ENCODE data around the gene ZC3H4. TPM values are rescaled to one million over a fixed set of nuclear protein-coding genes. Genes with fewer than 3 reads are reported as not detected.

The ZC3H4 gene
- total and polyA plus RNA-seq, 10 of the 15 experiments (the other 5 are each of a cell fraction or from before 2014, with no cell fraction given): 5.1 to 86.3 (median 15.5) TPM

DNA sequence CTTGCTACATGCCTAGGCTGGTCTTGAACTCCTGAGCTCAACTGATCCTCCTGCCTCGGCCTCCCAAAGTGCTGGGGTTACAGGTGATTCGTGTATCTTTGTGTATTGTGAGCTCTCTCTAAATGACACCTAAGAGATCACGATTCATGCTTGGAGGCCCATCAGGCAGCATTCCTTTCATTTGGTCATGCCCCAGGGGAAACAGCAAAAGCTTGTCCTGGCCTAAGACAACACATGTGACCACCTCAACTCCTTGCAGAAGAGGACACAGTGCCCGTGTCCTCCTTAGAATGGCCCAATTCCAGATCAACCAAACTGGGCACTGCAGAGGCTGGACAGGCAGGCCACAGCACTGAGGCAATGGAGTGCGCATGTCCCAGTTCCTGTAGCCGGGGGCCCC is 32.5 kb downstream of the ZC3H4 start:
- H3K9ac ChIP-seq (ENCODE audit: control insufficient read depth, insufficient read depth, low read length): no peak overlapping the region

More for the DNA sequence above, 32.5 kb downstream of the ZC3H4 start:
- no peaks in the 10 kb centered on the region for H3K27me3 ChIP-seq (replicated peaks in 1 of 2; ENCODE audit: control insufficient read depth in 2 of 2, insufficient read depth in 2 of 2, low read length in 1 of 2)
- no peaks in the 10 kb centered on the region for H3K79me2 ChIP-seq (ENCODE audit: control insufficient read depth, insufficient read depth, low read length)
- ATAC-seq: no peak
- no peaks in the 10 kb centered on the region for H3K4me1 ChIP-seq (ENCODE audit: control insufficient read depth, insufficient read depth, low read length)
- TSS peak; percentile 26 for BruUV-seq (replicated peaks)
- SMC1A ChIA-PET (ENCODE audit: uncharacterized antibody, unreplicated experiment): interaction anchor here (0.7 to 3.9 kb wide), 5 partner anchors 22 to 47 kb away, joined by 3 to 28 read pairs (median 3); no protein-coding TSS in a partner anchor
- no peak overlapping the region for H3K4me2 ChIP-seq (ENCODE audit: control insufficient read depth, insufficient read depth)
- in situ Hi-C loops (cut with MboI) (no loop called here), intact Hi-C loops (cut with micrococcal nuclease; ENCODE audit: unreplicated experiment) (no loop called here)
- H4K20me1 ChIP-seq (ENCODE audit: control insufficient read depth, insufficient read depth): no peaks in the 10 kb centered on the region
- H2AFZ ChIP-seq (ENCODE audit: control insufficient read depth, low read depth, low read length): no peak overlapping the region
- CTCF ChIA-PET: interaction anchor here (0.8 to 6.0 kb wide), 9 partner anchors 11 to 163 kb away, joined by 3 to 77 read pairs (median 8); no protein-coding TSS in a partner anchor
- no peak for FAIRE-seq
- H3K9me3 ChIP-seq (replicated peaks; ENCODE audit: control insufficient read depth, insufficient read depth, low read length): no peaks in the 10 kb centered on the region
- no peak overlapping the region for H3K27ac ChIP-seq (ENCODE audit: control insufficient read depth, insufficient read depth)
- WGBS (ENCODE audit: insufficient coverage, insufficient replicate concordance, low lambda C conversion rate, missing lambda C conversion rate): 73% methylated on average over 6 of the region's 6 CpGs
- TF ChIP-seq CEBPB (IDR thresholded peaks at IDR 0.05; ENCODE audit: borderline replicate concordance in 1 of 2, low read depth in 2 of 2, low read length in 2 of 2) (no peak), CBFB (IDR thresholded peaks at IDR 0.05; ENCODE audit: low read depth) (no peak), SRF (IDR thresholded peaks at IDR 0.05; ENCODE audit: low read depth in 2 of 2, low read length in 2 of 2) (no peak), KLF5 (IDR thresholded peaks at IDR 0.05; ENCODE audit: partially characterized antibody) (no peak), SUPT20H (IDR thresholded peaks at IDR 0.05; ENCODE audit: borderline replicate concordance, control insufficient read depth, low read depth, low read length) (no peak), WRNIP1 (IDR thresholded peaks at IDR 0.05; ENCODE audit: borderline replicate concordance, low read depth, low read length) (no peak)
- TF ChIP-seq, protein P1, sequence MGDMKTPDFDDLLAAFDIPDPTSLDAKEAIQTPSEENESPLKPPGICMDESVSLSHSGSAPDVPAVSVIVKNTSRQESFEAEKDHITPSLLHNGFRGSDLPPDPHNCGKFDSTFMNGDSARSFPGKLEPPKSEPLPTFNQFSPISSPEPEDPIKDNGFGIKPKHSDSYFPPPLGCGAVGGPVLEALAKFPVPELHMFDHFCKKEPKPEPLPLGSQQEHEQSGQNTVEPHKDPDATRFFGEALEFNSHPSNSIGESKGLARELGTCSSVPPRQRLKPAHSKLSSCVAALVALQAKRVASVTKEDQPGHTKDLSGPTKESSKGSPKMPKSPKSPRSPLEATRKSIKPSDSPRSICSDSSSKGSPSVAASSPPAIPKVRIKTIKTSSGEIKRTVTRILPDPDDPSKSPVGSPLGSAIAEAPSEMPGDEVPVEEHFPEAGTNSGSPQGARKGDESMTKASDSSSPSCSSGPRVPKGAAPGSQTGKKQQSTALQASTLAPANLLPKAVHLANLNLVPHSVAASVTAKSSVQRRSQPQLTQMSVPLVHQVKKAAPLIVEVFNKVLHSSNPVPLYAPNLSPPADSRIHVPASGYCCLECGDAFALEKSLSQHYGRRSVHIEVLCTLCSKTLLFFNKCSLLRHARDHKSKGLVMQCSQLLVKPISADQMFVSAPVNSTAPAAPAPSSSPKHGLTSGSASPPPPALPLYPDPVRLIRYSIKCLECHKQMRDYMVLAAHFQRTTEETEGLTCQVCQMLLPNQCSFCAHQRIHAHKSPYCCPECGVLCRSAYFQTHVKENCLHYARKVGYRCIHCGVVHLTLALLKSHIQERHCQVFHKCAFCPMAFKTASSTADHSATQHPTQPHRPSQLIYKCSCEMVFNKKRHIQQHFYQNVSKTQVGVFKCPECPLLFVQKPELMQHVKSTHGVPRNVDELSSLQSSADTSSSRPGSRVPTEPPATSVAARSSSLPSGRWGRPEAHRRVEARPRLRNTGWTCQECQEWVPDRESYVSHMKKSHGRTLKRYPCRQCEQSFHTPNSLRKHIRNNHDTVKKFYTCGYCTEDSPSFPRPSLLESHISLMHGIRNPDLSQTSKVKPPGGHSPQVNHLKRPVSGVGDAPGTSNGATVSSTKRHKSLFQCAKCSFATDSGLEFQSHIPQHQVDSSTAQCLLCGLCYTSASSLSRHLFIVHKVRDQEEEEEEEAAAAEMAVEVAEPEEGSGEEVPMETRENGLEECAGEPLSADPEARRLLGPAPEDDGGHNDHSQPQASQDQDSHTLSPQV (IDR thresholded peaks at IDR 0.05): no peak
- TF ChIP-seq, protein P2, sequence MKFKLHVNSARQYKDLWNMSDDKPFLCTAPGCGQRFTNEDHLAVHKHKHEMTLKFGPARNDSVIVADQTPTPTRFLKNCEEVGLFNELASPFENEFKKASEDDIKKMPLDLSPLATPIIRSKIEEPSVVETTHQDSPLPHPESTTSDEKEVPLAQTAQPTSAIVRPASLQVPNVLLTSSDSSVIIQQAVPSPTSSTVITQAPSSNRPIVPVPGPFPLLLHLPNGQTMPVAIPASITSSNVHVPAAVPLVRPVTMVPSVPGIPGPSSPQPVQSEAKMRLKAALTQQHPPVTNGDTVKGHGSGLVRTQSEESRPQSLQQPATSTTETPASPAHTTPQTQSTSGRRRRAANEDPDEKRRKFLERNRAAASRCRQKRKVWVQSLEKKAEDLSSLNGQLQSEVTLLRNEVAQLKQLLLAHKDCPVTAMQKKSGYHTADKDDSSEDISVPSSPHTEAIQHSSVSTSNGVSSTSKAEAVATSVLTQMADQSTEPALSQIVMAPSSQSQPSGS (IDR thresholded peaks at IDR 0.05; ENCODE audit: low read length): no peak
- TF ChIP-seq, protein P3, sequence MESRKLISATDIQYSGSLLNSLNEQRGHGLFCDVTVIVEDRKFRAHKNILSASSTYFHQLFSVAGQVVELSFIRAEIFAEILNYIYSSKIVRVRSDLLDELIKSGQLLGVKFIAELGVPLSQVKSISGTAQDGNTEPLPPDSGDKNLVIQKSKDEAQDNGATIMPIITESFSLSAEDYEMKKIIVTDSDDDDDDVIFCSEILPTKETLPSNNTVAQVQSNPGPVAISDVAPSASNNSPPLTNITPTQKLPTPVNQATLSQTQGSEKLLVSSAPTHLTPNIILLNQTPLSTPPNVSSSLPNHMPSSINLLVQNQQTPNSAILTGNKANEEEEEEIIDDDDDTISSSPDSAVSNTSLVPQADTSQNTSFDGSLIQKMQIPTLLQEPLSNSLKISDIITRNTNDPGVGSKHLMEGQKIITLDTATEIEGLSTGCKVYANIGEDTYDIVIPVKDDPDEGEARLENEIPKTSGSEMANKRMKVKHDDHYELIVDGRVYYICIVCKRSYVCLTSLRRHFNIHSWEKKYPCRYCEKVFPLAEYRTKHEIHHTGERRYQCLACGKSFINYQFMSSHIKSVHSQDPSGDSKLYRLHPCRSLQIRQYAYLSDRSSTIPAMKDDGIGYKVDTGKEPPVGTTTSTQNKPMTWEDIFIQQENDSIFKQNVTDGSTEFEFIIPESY (IDR thresholded peaks at IDR 0.05): no peak
- DNase-seq (ENCODE audit: low read depth, low spot score): no peak
- H3K4me3 ChIP-seq: no peak overlapping the region
- POLR2A ChIA-PET: no interaction called here
- RAD21 ChIA-PET (ENCODE audit: unreplicated experiment): interaction anchor here (0.6 to 4.9 kb wide), 5 partner anchors 11 to 163 kb away, joined by 3 to 39 read pairs (median 5); no protein-coding TSS in a partner anchor
- H3K36me3 ChIP-seq (ENCODE audit: control insufficient read depth in 2 of 2, insufficient read depth in 2 of 2, low read length in 1 of 2): peaks cover 38 to 46% of the 10 kb centered on the region in 2 experiments

Data from GM12878 (cell line).